Femur (tissue), 1 donor: Measurements from ENCODE around the gene DYRK1A.
"Not testable (repeated sequence)": the region's sequence is repeated elsewhere in the genome, so short reads cannot be mapped to it uniquely, and the experiment has no call there.

Experiments
- DNase-seq: peaks from one replicate; pipeline ENCODE4 v3.0.0-alpha.2; 2017

Gene DYRK1A

DNA sequence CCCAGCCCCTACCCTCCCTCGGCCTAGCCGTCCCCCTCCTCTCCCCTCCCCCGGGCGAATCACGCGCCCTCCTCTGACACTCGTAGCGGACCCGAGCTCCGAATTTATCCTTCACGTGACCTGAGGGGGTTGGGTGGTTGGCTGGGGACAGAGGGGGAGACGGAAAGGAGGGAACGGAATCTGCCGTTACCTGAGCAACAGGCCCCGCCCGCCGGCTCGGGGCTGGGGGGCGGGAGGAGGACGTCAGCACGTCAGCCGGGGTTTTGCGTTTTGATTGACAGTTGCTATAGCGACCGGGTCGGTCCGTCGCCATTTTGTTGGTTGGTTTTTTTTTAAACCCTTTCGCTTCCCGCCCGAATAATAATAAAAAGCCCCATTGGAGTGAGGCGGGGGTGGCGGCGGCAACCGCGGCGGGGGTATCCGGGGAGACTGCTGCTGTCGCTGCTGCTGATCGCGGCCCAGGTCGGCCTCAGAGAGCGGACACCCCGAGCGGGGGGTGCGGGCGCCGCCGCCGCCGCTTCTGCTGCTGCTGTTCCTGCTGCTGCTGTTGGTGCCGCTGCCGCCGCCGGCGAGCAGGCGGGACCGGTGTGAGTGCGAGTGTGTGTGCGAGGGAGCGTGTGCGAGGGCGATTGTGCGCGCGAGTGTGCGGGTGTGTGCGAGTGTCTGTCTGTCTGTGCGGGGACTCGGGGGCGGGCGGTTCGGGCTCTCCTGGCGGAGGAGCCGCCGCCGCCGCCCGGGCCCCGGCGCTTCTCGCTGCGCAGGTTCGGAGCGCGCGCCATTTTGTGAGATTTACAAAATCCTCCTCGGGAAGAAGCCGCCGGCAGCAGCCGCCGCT, at the start of gene DYRK1A:
Gene DYRK1A, plus strand, starts transcription at position 292 of the 835 bp plus-strand sequence. CDS start 53,602 bp downstream, outside the sequence.
- peak; percentile 100 for DNase-seq

DNA sequence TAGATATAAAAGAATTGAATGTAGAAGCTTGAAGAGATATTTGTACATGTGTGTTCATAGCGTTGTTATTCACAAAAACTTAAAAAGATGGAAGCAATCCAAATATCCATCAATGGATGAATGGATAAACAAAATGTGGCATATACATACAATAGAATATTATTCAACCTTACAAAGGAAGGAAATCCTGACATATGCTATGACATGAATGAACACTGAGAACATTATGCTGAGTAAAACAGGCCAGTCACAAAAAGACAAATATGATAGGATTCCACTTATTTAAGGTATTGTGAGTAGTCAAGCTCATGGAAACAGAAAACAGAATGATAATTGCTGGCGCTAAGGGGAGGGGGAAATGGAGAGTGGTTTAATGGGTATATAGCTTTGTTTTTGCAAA, 47.0 kb upstream of the DYRK1A start:
- DNase-seq, result no peak

DNA sequence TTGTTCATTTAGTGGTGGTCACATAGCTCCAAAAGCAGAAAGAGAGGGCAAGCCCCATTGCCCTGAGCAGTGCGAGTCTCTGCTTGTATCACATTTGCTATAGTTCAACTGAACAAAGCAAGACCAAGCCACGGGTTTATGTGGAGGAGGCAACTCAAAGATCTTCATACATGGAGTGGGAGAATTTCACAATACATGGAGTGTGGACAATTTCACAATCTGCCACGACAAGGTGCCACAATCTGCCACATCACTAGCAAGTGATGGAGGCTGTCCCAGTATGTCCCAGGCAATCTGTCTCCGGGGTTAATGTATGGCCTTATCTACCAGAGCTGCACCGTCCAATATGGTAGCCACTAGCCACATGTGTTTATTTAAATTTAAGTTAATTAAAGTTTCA, 44.5 kb upstream of the DYRK1A start:
- DNase-seq, result no peak

DNA sequence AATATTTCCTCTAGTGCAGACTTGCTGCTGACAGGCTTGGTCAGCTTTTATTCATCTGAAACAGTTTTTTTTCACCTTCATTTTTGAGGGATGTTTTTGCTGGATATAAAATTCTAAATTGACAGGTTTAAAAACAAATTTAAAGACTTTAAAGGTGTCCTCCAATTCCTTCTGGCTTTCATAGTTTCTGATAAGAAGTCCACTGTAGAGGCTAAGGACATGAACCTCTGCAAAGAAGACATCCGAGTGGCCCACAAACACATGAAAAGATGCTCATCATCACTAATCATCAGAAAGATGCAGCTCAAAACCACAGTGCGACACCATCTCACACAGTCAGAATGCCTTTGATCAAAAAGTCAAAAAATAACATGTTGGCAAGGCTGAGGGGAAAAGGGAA, 42.0 kb upstream of the DYRK1A start:
- DNase-seq, result no peak

DNA sequence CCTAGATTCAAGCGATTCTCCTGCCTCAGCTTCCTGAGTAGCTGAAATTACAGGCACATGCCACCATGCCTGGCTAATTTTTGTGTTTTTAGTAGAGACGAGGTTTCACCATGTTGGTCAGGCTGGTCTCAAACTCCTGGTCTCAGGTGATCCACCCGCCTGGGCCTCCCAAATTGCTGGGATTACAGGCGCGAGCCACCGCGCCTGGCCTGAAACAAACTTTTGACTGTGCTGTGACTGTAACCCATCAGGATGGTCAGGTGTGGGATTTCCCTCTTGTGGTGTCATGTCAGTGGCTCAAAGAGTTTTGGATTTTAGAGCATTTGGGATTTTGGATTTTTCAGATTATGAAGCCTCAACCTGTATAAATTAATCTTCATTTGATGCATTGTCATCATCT, 38.4 kb upstream of the DYRK1A start:
- not testable (repeated sequence) for DNase-seq

DNA sequence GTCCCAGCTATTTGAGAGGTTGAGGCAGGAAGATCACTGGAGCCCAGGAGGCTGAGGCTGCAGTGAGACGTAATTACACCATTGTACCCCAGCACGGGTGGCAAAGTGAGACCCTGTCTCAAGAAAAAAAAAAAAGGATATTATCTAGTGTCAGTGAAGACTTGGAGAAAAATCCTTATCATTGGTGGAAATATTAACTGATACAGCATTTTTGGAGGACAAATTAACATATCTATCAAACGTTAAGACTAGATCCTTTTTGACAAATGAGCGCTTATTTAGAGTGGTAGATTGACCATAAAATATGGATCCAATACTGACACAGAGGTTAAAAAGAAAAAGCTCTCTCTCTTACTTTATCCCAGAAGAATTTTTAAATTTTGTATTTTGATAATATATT, 35.2 kb upstream of the DYRK1A start:
- no peak for DNase-seq

DNA sequence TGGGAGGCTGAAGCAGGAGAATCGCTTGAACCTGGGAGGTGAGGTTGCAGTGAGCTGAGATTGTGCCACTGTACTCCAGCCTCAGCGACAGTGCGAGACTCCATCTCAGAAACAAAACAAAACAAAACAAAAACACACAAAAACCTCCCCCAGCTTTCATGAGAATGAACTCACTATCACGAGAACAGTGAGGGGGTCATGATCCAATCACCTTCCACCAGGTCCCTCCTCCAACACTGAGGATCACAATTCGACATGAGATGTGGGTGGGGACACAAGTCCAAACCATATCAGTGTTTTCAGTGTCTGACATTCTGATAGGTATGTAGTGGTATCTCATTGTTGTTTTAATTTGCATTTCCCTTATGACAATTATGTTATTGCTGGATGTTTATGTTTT, 31.5 kb upstream of the DYRK1A start:
- no peak for DNase-seq

DNA sequence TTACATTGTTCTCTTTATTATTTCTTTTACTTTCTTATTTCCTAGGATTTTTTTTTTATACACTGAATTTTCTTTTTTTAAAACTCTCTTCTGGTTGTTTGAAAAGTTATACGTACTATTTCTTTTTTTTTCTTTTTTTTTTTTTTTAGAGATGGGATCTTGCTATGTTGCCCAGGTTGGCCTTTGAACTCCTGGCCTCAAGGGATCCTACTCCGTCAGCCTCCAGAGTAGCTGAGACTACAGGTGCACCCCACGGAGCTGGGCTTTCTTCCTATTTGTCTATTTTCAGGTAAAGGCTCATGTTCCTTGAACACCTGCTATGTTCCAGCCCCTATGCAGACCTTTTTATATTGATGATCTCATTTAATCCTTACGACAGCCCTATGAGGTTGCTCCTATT, 29.4 kb upstream of the DYRK1A start:
- DNase-seq, result no peak

DNA sequence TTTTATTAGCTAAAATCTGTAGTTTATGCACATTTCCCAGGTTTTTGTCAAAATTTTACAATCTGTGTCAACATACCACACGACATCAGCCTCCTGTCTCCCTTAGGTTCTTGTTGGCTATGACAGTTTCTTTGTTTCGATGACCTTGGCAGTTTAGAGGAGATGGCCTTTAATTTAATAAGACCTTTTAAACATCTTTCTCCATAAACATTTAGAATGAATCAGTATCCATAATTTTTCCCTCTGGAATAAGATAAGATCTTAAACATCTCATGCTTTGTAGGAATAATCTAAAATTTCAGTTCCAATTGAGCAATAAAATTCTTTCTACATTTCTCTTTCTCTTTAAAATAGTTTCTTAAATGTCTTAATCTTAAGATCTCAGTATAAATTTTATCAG, 28.7 kb upstream of the DYRK1A start:
- no peak for DNase-seq

DNA sequence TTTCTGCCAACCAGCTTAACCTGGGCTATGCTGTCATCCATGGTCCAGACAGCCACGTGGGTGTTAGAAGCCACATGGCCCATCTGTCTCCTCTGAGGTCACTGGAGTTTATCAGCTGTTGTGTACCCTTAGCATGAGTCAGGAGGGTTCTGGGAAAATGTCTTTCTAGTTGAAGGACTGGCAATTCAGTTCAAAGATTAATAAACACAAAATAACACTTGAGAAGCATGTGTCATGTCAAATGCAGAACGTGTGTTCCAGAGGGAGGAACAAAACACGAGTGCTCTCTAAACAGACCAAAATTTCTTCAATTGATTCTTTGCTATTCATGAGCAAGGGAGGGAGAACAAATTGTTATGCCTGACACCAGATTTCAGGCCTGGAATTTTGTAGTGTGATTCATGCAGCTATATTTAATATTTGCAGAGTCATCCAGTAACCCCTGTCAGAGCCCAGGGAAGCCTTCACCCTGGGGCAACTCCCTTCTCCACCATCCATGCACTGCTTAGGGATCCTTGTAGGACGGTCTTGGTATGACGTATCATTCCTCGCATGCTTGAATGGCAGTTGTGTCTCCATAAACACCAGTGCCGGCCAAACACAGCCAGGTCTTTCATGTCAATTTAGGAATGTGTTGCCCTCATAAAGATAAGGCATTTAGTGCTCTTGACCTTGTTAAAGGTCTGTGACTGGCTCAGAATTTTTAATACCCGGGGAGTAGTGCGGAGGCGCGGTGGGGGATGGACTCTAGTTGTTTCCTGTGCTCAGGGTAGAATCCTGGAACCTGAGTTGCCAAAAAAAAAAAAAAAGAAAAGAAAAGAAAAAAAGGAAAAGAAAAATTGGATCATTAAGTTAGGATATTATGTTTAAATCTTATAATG, 27.7 kb upstream of the DYRK1A start:
- DNase-seq, result peak; percentile 30

DNA sequence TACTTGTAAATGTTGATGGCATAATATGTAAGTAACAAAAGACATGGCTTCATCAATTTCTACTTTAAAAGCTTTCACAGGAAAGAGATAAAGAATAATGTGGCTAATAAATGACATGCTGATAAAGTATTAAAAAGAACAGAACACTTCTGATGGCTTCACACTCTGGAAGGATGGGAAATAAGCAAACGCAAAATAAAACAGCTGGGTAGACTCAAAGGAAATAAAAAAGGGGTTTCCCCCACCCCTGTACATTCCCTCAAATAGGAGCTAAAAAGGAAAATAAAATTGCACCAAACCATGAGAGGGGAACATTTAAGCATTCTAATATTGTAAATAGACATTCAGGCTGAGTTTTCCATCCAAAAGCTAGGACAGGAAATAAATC, 27.0 kb upstream of the DYRK1A start:
- no peak for DNase-seq

DNA sequence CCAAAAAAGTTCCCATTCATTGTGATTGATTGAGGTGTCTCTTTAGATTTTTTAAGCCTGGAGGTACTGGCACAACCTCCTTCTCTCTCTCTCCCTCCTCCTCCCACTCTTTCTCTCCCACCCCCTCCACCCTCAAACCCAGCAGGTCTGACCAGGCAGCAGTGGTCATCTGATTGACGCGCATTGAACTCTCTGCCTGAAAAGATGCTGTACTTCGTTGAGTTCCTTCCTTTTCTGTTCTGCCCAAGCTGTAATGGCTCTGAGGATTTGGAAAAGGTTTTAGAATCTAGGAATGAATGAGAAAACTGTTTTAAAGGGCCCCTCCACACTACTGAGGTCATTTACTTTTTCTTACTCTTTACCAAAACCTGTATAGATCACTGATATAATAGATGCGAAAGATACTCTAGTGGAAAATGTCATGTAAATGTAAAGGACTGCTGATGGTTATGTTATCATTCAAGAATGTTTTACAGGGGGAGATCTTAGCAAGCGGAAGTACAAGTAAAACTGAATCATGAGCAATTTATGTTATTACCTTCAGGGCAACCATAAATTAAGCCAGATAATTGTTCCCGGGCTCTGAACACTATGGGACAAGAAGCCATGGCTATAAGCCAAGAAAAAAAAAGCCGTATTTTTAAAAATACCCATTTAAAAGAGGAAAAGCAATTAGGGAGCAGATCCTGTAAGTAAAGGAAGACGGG, 25.2 kb upstream of the DYRK1A start:
- no peak for DNase-seq

DNA sequence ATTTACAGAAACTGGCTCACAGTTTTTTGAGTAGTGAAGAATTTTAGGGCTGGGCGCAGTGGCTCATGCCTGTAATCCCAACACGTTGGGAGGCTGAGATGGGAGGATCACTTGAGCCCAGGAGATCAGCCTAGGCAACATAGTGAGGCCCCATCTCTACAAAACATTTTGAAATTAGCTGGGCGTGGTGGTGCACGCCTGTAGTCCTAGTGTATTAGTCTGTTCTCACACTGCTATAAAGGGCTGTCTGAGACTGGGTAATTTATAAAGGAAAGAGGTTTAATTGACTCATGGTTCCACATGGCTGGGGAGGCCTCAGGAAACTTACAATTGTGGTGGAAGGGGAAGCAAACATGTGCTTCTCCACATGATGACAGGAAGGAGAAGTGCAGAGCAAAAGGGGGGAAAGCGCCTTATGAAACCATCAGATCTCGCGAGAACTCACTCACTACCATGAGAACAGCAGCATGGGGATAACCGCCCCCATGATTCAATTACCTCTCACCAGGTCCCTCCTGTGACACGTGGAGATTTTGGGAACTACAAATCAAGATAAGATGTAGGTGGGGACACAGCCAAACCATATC, 24.4 kb upstream of the DYRK1A start:
- no peak for DNase-seq

DNA sequence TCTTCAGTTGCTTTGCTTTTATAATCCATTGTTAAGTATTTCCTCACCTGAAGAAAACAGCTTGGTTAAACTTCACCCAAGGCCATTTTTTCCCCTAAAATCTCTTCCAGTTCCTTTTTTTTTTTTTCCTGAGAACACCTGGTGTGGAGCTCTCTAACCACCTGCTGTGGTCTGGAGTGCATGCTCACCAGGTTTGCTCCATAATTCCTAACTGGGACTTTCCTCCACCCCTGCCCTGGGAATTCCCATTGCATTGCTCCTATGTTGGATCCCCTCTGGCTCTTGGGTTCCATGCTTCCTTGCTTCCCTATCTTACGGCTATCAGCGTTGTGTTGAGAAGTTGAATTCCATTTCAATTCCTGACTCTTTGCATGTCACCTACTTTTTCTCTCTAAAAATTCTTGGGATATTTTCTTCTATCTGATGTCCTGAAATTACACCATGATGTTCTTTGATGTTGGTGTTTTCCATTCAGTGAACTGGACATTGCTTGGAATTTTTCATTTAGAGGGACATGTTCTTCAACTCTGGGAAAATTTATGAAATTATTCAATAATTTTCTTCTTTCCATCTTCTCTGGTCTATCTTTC, 19.6 kb upstream of the DYRK1A start:
- no peak for DNase-seq

DNA sequence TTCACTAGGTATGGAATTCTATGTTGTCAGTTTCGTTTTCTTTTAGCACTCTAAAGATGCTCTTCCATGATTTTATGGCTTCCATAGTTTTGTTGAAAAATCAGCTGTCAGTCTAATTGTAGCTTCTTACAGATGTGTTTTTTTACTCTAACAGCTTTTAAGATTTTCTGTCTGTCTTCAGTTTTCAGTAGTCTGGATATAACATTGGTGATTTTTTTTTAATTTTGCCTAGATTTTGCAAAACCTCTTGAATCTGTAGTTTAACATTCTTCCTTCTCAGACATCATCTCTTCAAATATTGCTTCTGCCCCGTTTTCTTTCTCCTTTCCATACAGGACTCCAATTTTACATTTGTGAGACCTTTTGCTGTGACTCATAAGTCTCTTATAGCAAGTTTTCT, 17.9 kb upstream of the DYRK1A start:
- DNase-seq, result no peak

DNA sequence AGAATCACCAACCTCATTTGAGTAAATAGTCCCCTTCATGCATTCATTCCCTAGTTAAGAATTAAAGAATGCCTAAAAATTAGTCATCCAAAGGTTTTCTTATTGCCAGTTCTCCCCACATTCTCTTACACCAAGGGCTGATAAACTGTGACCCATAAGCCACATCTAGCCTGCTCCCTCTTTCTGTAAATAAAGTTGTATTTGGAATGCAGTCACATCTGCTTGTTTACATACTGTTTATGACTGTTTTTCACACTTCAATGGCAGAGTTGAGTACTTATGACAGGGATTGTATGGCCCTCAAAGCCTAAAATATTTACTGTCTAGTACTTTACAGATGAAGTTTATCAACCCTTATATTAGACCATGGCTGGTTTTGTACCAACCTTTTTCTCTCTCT, 16.1 kb upstream of the DYRK1A start:
- no peak for DNase-seq

DNA sequence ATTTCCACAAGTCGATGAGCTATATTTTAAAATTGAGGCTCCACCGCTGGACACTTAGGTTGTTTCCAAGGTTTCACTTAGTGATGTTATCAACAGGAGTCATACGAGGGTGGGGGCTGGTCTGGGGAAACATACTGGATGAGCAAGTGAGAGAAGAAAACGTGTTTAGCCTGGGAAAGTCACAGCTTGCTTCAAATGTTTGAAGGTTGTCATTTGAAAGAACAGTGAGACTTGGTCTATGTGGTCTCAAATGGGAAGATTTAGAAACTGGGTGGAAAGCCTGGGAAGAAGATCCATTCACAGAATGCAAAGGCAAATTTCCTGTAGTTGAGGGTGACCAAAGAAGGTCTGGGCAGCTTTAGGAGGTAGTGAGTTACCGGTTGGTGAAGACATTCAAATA, 9.9 kb upstream of the DYRK1A start:
- no peak for DNase-seq

DNA sequence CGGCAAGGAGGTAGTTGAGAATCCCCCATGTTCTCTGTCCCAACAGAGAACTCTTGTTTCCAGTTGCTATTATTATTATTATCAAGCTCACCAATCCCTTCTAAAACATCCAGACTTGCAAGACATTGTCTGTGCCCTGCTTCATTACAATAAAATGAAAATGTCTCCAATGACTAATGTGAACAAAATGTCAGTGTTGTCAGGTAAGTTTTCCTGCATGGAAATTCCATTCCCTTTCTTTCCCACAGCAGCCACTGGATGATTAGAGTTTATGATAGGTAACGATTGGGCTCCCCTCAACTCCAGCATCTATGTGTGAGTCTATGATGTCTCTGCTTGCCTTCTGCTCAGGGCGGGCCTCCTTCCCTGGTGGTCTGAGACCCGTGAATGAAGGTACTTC, 8.9 kb upstream of the DYRK1A start:
- no peak for DNase-seq

DNA sequence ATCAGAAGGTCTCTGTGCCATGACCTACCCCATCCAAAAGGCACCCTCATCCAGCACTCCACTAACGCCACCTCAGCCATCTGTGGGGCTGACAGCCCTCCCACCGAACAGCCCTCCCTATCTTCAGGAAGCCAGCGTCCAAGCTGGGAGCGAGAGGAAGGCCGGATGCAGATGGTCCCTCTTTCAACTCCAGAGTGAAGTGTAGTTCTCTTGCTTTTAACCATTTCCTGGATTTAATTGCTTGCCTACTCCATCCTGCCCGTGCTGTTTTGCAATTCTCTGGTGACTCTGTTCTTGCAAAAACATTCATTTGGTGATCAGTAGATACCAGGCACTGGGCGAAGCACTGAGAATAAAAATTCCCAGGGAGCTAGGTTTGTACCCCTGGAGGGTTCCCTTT, 8.2 kb upstream of the DYRK1A start:
- peak; percentile 47 for DNase-seq

DNA sequence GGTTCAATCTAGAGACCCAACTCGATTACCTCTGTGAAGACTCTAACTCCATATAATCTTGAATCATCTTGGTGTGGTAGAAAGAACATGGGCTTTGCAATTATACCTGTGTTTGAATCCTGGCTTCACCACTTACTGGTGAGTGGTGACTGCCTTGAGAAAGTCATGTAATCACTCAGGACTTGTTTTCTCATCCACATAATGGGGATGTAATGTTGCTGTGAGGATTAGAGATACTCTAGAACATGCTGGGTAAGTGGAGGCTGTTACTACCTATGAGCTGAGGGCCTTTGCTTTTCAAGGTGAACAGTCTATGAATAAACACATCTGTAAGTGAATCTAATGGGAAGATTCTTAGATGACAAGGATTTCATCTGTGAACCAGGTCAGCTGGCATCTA, 2.6 kb upstream of the DYRK1A start:
- DNase-seq, result no peak

DNA sequence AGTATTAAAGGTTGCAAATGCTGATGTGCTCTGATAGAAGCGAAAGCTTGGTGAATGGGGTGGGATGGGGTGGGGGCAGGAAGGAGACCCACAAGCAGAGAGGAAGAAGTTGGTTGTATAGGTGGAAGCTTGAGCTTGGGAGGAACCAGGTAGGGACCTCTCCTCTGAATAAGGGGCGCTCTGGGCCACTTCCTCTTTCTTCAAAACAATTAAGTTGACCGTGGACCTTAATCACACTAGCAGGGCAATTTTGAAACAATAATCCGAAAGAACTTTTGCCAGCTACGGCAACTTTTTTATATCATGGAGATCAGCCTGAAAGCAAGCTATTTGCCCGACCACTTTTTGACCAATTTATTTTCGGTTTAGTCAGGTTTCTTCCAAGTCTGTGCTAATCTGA, 1.9 kb upstream of the DYRK1A start:
- DNase-seq, result no peak
